GM19239 (cell line): ENCODE results near the gene C2CD4A.
A peak's percentile ranks its signal among the peaks of the same experiment; 100 is the strongest.

ENCODE experiments used
- DNase-seq: peaks from one replicate; pipeline ENCODE4 v3.0.0; 2011; ENCODE audit warnings: low spot score; ENCODE audit not compliant: insufficient read length
- FAIRE-seq: peaks from 2 replicates; lab custom pipeline; 2011; peaks lifted over from hg19 to GRCh38; lab: Jason Lieb, UNC

Gene C2CD4A

GRCh38 chr15:62059108-62059815 lies 7.5 kb upstream of the C2CD4A start:
- DNase-seq, result no peak
- no peak for FAIRE-seq

GRCh38 chr15:62059816-62060112 lies 7.0 kb upstream of the C2CD4A start:
- DNase-seq (peak; percentile 62), FAIRE-seq (peak; percentile 97)

- FAIRE-seq, result peak; percentile 96
- DNase-seq, result peak; percentile 72
Measured at GRCh38 chr15:62060113-62060895, 6.5 kb upstream of the C2CD4A start, which contains the start of gene VPS13C. TSS of gene VPS13C (minus strand) at chr15:62060447. CDS start at chr15:62060374, 73 bp downstream.

GRCh38 chr15:62060896-62061280 lies 5.9 kb upstream of the C2CD4A start:
- DNase-seq (no peak), FAIRE-seq (peak; percentile 47)

GRCh38 chr15:62063825-62064635 lies 2.7 kb upstream of the C2CD4A start:
- no peak for DNase-seq
- FAIRE-seq, result no peak

- FAIRE-seq, result no peak
- DNase-seq, result peak; percentile 16
Measured at GRCh38 chr15:62067448-62068044, 769 bp downstream of the C2CD4A start.

- FAIRE-seq (no peak), DNase-seq (no peak)
Measured at GRCh38 chr15:62068071-62068809, 1.5 kb downstream of the C2CD4A start.

- FAIRE-seq (peak; percentile 26), DNase-seq (no peak)
Measured at GRCh38 chr15:62068810-62069167, 2.0 kb downstream of the C2CD4A start.

GRCh38 chr15:62069551-62069950 lies 2.8 kb downstream of the C2CD4A start:
- DNase-seq, result no peak

GRCh38 chr15:62071711-62072308 lies 5.0 kb downstream of the C2CD4A start:
- DNase-seq (peak; percentile 21), FAIRE-seq (peak; percentile 4)

More at GRCh38 chr15:62069551-62069950, 2.8 kb downstream of the C2CD4A start:
- no peak for FAIRE-seq

- DNase-seq, result no peak
- no peak for FAIRE-seq
Measured at GRCh38 chr15:62075595-62076277, 9.0 kb downstream of the C2CD4A start.

GRCh38 chr15:62079594-62079993 lies 12.8 kb downstream of the C2CD4A start:
- no peak for FAIRE-seq
- no peak for DNase-seq

GRCh38 chr15:62083194-62084154 lies 16.7 kb downstream of the C2CD4A start:
- FAIRE-seq, result no peak

GRCh38 chr15:62085740-62086139 lies 19.0 kb downstream of the C2CD4A start:
- DNase-seq, result no peak
- FAIRE-seq, result no peak

More at GRCh38 chr15:62083194-62084154, 16.7 kb downstream of the C2CD4A start:
- no peak for DNase-seq

- no peak for FAIRE-seq
- DNase-seq, result no peak
Measured at GRCh38 chr15:62087671-62088352, 21.0 kb downstream of the C2CD4A start.

- FAIRE-seq (no peak), DNase-seq (no peak)
Measured at GRCh38 chr15:62088353-62088693, 21.5 kb downstream of the C2CD4A start.

GRCh38 chr15:62089616-62090015 lies 22.8 kb downstream of the C2CD4A start:
- FAIRE-seq, result no peak
- DNase-seq, result no peak
